Endothelial cell of umbilical vein (primary cell): ENCODE measurements around the gene TSGA10IP. TPM values are rescaled to one million over a fixed set of nuclear protein-coding genes. Genes with fewer than 3 reads are reported as not detected.

Experiments used
- BruUV-seq: library from RNA; stranded (reverse); fragments of 400-500 nt; replicated peaks from 2 replicates; lab custom pipeline; 2021; lab: Mats Ljungman, UMichigan
- CTCF ChIA-PET: fragments of 300-600, 350-600 bp; sonication (Branson Sonifier 250); formaldehyde crosslinking; loops from one replicate; lab custom pipeline; 2021; ENCODE audit warnings: antibody characterized with exemption, inconsistent platforms; lab: Charles Lee
- POLR2A ChIA-PET: fragments of 300-600, 350-600 bp; sonication (Branson Sonifier 250); formaldehyde crosslinking; loops from one replicate; lab custom pipeline; 2021; ENCODE audit warnings: antibody characterized with exemption, inconsistent platforms; lab: Charles Lee
- DNase-seq: peaks from one replicate; pipeline ENCODE4 v3.0.0-alpha.2; 2011; ENCODE audit warnings: low read depth, low spot score
- FAIRE-seq: peaks from 2 replicates; lab custom pipeline; 2011; peaks lifted over from hg19 to GRCh38; lab: Jason Lieb, UNC
- H2AFZ ChIP-seq: 2 replicates; pipeline ENCODE4 v1.6.0; 2012; ENCODE audit warnings: low read depth, low read length, control low read depth, inconsistent platforms
- H3K27ac ChIP-seq: 2 replicates; pipeline ENCODE4 v1.5.1; 2011; ENCODE audit warnings: low read depth, mild to moderate bottlenecking, control low read depth, low read length, moderate library complexity; ENCODE audit not compliant: insufficient read depth
- H3K27me3 ChIP-seq, 2 experiments: 2 replicates each; pipeline versions ENCODE4 v1.6.0 to v1.6.1; 2011; ENCODE audit warnings: low read length in 2 of 2, mixed read lengths in 1 of 2; ENCODE audit not compliant: control insufficient read depth in 2 of 2, insufficient read depth in 2 of 2
- H3K36me3 ChIP-seq, 2 experiments: 2 replicates in 1 of 2; 3 replicates in 1 of 2; pipeline ENCODE4 v1.5.1; 2011; ENCODE audit warnings: low read length in 2 of 2, mild to moderate bottlenecking in 1 of 2, moderate library complexity in 1 of 2; ENCODE audit not compliant: control insufficient read depth in 2 of 2, insufficient read depth in 2 of 2; ENCODE audit errors: extremely low read depth in 1 of 2
- H3K4me1 ChIP-seq: 3 replicates; pipeline ENCODE4 v1.5.1; 2011; ENCODE audit warnings: mild to moderate bottlenecking, low read length; ENCODE audit not compliant: control insufficient read depth, insufficient read depth; ENCODE audit errors: extremely low read depth
- H3K4me2 ChIP-seq: 2 replicates; pipeline ENCODE4 v1.6.1; 2011; ENCODE audit warnings: low read length, control low read depth, mixed read lengths; ENCODE audit not compliant: insufficient read depth
- H3K4me3 ChIP-seq, 3 experiments: fragments of 200-600 bp in 1 of 3; sonication (generic), shearing (Covaris generic) in 1 of 3; replicated peaks in 1 of 3; 2 replicates each; pipeline ENCODE4 v1.5.1; 2011 to 2016; ENCODE audit warnings: control low read depth in 3 of 3, low read length in 3 of 3, mild to moderate bottlenecking in 2 of 3, inconsistent platforms in 1 of 3, low read depth in 1 of 3, moderate library complexity in 1 of 3; ENCODE audit not compliant: insufficient read depth in 1 of 3
- H3K79me2 ChIP-seq: 2 replicates; pipeline ENCODE4 v1.6.0; 2012; ENCODE audit warnings: low read length, inconsistent platforms; ENCODE audit not compliant: control insufficient read depth, insufficient read depth
- H3K9ac ChIP-seq: replicated peaks from 2 replicates; pipeline ENCODE3; 2011; ENCODE audit warnings: low read length, control low read depth; ENCODE audit not compliant: insufficient read depth; ENCODE audit errors: extremely low read depth
- H3K9me1 ChIP-seq: replicated peaks from 3 replicates; pipeline ENCODE4 v1.6.0; 2011; ENCODE audit warnings: mild to moderate bottlenecking, low read length; ENCODE audit not compliant: control insufficient read depth, insufficient read depth; ENCODE audit errors: extremely low read depth
- H3K9me3 ChIP-seq: replicated peaks from 2 replicates; pipeline ENCODE4 v1.5.1; 2012; ENCODE audit warnings: low read length, inconsistent platforms; ENCODE audit not compliant: control insufficient read depth, insufficient read depth
- H4K20me1 ChIP-seq: replicated peaks from 2 replicates; pipeline ENCODE3; 2011; ENCODE audit warnings: mild to moderate bottlenecking, low read length; ENCODE audit not compliant: control insufficient read depth, insufficient read depth; ENCODE audit errors: extremely low read depth
- GATA2 ChIP-seq: IDR thresholded peaks from 2 replicates; pipeline ENCODE4 v1.7.0; 2011; ENCODE audit warnings: low read depth, mild to moderate bottlenecking, moderate library complexity, mixed read lengths, low read length; ENCODE audit not compliant: insufficient read length, insufficient read depth
- JUN ChIP-seq: IDR thresholded peaks from 2 replicates; pipeline ENCODE4 v1.6.1; 2011; ENCODE audit warnings: borderline replicate concordance, low read depth; ENCODE audit not compliant: insufficient read length, insufficient read depth
- dilution Hi-C: fragments of 300-500 bp; cut with MboI; formaldehyde crosslinking; loops from one replicate; pipeline ENCODE4 v1.15.0; 2019; ENCODE audit warnings: low sequenced_read_pairs; ENCODE audit not compliant: extremely low pct_ligation_motif_present
- intact Hi-C: fragments of 100-400 bp; cut with micrococcal nuclease; formaldehyde crosslinking; loops from one replicate; pipeline ENCODE4 v1.10.0; 2022
- polyA plus RNA-seq, 4 experiments: library from polyadenylated mRNA; depleted of rRNA in 3 of 4; stranded (reverse) in 3 of 4; unstranded in 1 of 4; fragments of >200 nt; gene quantifications; 2 replicates each; pipeline versions ENCODE4 v1.2.1 to v1.2.3, GENCODE V29; 2011 to 2012; ENCODE audit warnings: missing spikeins in 1 of 4
- total RNA-seq: library from RNA; stranded (reverse); gene quantifications from 2 replicates; pipeline ENCODE4 v1.2.3, GENCODE V29; 2021
- TF ChIP-seq, protein P1 (sequence below), 2 donors: IDR thresholded peaks; 1 replicate in 1 of 2; 2 replicates in 1 of 2; pipeline ENCODE4 v1.5.1; 2011; ENCODE audit warnings: low read length in 2 of 2, mild to moderate bottlenecking in 2 of 2, moderate library complexity in 2 of 2, control low read depth in 1 of 2, inconsistent platforms in 1 of 2, low read depth in 1 of 2; ENCODE audit not compliant: insufficient read depth in 1 of 2; ENCODE audit errors: extremely low read depth in 1 of 2

The TSGA10IP gene
- total and polyA plus RNA-seq, 2 donors (not counting 3 experiments of a cell fraction or from before 2014, with no cell fraction given): not detected

- Histone ChIP-seq H3K27me3 (no peaks in the 10 kb centered on the region), H3K9ac (no peak overlapping the region), H3K4me1 (no peaks in the 10 kb centered on the region), H3K9me1 (no peaks in the 10 kb centered on the region), H3K27ac (no peak overlapping the region), H3K4me3 (no peak overlapping the region), H3K9me3 (no peaks in the 10 kb centered on the region), H3K79me2 (no peaks in the 10 kb centered on the region), H3K36me3 (peaks cover 4 to 36% of the 10 kb centered on the region in 2 experiments), H4K20me1 (no peaks in the 10 kb centered on the region), H2AFZ (no peak overlapping the region), H3K4me2 (no peak overlapping the region)
- DNase-seq: no peak
- dilution Hi-C loops (no loop called here), intact Hi-C loops (no loop called here)
- POLR2A ChIA-PET: no interaction called here
- CTCF ChIA-PET: interaction anchor here (1.0 to 1.9 kb wide), 2 partner anchors 89 to 93 kb away, joined by 6 to 8 read pairs; partner anchors contain the start of gene FIBP
- BruUV-seq: no TSS peak
- no peak for TF ChIP-seq JUN
- TF ChIP-seq, protein P1, sequence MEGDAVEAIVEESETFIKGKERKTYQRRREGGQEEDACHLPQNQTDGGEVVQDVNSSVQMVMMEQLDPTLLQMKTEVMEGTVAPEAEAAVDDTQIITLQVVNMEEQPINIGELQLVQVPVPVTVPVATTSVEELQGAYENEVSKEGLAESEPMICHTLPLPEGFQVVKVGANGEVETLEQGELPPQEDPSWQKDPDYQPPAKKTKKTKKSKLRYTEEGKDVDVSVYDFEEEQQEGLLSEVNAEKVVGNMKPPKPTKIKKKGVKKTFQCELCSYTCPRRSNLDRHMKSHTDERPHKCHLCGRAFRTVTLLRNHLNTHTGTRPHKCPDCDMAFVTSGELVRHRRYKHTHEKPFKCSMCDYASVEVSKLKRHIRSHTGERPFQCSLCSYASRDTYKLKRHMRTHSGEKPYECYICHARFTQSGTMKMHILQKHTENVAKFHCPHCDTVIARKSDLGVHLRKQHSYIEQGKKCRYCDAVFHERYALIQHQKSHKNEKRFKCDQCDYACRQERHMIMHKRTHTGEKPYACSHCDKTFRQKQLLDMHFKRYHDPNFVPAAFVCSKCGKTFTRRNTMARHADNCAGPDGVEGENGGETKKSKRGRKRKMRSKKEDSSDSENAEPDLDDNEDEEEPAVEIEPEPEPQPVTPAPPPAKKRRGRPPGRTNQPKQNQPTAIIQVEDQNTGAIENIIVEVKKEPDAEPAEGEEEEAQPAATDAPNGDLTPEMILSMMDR (IDR thresholded peaks at IDR 0.05; ENCODE audit: extremely low read depth in 1 of 2, insufficient read depth in 1 of 2, low read depth in 1 of 2, low read length in 2 of 2): no peak
- no peak for TF ChIP-seq GATA2
- no peak for FAIRE-seq
Measured at GRCh38 chr11:65977621-65978390, 32.5 kb downstream of the TSGA10IP start.
